HG03108 (cell line): ENCODE results near the gene TLCD1.
"Not testable (repeated sequence)": the region's sequence is repeated elsewhere in the genome, so short reads cannot be mapped to it uniquely, and the experiment has no call there.

Experiments used
- ATAC-seq: cut with Tn5 transposase; IDR thresholded peaks from one replicate; pipeline ENCODE4 v1.9.1; 2021; ENCODE audit warnings: moderate library complexity; ENCODE audit not compliant: unreplicated experiment

Gene TLCD1

DNA sequence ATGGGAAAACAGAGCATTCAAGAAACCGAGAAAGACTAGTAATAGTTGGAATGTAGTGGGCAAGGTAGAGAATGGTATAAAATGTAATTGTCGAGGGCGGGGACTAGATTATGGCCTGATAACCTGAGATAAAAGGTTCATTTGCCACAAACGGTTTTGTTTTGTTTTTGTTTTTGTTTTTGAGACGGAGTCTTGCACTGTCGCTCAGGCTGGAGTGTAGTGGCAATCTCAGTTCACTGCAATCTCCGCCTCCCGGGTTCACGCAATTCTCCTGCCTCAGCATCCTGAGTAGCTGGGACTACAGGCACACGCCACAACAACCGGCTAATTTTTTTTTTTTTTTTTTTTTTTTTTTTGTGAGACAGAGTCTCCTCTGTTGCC, 3.9 kb upstream of the TLCD1 start:
- no peak for ATAC-seq

DNA sequence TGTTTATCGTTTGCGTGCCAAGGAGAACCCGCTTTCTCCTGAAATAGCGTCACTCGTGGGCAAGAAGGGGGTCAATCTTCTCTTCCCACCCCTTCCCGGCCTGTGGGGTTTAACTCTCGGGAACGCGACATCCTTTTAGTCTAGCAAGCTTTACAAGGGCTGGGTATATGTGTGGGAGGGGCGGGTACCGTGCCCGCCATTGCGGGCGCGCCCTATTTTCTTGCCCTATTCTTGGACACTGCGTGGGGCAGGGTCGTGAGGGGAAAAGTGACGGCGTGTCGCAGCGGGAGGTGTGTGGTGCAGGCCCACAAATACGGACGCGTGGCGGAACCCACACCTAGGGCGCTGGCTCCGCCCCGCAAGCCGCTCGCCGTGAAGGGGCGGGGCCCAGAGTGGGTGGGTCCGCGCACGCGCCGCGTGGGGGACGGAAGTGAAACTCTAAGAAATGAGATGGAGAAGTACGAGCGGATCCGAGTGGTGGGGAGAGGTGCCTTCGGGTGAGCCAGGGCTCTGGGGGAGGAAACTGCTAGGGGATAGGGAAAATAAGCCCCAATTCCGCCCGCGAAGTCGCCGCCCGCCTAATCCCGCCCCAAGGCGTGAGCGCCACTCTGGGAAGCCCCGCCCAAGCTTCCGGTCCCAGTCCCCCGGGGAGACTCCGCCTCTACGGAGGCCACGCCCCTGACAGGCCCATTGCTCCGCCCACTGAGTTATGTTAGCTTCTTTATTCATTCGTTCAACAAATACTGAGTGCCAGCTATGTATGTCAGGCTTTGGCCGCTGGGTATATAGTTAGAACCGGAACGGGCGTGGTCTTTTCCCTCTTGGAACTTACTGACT, 2.5 kb upstream of the TLCD1 start, which contains the start of gene NEK8:
Gene NEK8, plus strand, starts transcription at position 425 of the 837 bp plus-strand sequence. Its CDS starts 26 bp downstream, at position 451.
- ATAC-seq, result peak; percentile 32

DNA sequence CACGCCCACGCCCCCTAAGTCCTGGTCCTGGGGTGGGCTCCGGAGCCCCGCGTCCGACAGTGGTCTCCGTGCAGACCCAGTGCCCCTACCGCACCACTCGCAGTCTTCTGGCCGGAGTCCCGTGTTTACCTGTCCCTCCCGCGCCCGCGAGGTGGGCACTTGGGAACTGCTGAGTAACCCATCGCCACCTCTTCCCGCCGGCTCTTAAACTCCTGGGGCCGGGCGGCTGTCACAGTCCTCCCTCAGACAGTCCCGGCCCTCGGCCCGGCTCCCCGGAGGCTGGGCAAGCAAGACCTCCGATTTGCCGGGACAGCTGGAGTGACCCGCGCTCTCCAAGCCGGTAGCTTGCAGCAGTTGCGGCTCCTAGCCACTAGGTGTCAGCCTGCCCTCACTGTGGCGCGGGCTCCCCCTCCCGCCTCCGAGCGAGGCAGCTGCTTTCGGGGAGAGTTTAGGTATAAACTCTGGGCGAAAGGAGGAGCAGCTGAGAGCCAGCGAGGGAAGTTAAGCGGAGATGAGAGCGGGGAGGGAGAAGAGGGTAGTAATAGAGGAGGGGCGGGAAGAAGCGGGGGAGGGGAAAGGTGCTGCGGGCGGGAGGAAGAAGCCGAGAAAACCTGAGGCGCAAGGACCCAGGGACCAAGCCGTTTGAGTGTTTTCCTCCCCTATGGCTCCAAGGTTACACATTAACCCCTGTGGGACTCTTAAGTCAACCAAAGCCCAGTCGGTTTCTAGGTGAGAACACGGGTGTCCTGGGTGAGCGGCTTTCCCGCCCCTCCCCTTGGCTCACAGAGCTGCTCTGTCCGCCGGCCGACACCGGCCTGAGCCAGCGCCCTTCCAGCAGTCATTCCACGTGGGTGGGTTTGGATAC, 826 bp upstream of the TLCD1 start:
- ATAC-seq, result peak; percentile 33

DNA sequence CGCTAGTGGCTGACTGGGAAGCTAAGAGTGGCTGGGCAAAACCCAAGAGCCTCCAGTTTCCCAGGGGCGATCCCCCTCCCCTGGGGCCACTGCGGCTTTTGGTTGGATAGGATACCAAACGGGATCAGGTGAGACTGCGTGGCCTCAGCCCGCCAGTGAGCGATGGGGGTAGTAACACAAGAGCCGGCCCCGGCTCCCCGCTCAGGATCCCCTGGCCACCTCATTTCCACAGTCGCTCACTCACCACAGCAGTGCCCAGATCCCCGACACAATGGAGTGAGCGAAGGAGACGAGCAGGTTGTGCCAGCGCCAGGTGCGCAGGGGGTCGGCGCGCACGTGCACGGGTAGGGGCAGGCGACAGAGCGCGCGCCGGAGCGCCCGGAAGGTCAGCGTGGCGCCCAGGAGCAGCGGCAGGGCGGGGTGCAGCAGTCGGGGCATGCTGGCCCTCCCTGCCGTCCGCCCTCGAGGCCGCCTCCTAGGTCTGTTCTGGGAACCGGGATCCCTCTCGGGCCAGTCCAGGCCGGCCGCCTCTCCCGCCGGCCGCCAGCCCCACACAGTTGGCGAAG, 290 bp downstream of the TLCD1 start:
- no peak for ATAC-seq

DNA sequence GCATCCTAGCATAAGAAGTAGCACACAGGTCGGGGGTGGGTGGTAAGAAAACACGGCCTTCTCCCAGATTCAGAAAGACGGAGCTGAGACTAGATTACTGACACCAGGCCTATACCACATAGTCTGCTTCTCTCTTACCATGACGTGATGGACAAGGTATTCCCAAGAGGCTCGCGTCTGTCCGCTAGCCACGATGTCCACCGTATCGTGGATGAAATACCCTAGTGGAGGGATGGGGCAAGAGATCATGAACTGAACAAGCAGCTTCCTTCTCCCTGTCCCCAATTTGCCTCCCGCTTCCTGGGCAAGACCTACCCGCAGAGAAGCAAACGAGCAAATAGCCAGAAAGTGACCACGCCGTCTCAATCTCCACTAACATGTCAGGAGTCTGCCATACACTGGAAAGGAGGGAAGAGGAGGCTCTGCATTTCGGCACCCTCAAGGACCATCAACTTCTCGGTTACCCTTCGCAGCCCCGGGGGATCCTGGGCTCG, 820 bp downstream of the TLCD1 start:
- ATAC-seq, result no peak

DNA sequence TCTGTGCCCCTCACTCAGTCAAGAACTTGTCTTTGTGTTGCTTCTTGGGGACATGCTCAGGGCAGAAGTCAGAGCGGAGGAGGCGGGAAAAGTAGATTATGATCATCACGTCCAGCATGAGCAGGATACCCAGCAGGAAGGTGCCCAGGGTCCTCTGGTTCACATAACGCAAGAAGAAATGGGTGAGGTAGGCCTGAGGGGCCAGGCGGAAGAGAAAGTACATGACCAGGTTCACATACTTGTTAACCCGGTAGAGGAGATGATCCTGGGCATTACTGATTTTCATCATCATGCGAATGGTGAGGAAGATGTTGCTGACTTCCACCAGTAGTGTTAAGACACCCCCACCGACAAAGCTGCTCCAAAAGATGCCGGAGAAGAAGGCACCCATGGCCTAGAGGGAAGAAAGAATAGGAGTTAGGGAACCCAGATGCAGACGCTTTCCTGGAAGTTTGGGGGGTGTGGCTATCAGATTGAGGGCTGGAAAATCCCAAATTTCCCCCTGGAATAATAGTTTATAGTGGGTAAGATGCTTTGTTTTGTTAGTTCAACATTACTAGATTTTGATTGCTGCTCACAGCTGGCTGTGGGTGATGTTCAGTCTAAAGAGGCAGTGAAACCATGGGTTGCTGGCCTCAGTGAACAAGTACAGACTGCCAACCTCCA, 1.4 kb downstream of the TLCD1 start:
- ATAC-seq, result no peak

DNA sequence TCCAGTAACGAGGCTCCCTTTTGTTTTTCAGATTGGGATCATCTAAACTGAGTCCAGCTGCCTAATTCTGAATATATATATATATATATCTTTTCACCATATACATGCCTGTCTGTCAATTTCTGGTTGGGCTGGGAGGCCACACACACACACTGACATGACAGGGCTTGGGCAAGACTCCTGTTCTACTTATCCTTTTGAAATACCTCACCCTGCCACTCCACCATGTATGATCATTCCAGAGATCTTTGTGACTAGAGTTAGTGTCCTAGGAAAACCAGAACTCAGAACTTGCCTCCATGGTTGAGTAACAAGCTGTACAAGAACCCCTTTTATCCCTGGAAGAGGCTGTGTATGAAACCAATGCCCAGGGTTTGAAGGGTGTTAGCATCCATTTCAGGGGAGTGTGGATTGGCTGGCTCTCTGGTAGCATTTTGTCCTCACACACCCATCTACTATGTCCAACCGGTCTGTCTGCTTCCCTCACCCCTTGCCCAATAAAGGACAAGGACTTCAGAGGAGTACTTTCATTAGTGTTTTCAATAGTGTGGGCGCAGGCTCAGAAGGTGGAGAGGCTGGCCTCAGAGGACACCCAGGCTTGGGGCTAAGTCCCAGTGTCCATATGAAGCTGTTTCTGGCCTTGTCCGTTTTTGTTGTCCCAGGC, 2.1 kb downstream of the TLCD1 start:
- not testable (repeated sequence) for ATAC-seq

DNA sequence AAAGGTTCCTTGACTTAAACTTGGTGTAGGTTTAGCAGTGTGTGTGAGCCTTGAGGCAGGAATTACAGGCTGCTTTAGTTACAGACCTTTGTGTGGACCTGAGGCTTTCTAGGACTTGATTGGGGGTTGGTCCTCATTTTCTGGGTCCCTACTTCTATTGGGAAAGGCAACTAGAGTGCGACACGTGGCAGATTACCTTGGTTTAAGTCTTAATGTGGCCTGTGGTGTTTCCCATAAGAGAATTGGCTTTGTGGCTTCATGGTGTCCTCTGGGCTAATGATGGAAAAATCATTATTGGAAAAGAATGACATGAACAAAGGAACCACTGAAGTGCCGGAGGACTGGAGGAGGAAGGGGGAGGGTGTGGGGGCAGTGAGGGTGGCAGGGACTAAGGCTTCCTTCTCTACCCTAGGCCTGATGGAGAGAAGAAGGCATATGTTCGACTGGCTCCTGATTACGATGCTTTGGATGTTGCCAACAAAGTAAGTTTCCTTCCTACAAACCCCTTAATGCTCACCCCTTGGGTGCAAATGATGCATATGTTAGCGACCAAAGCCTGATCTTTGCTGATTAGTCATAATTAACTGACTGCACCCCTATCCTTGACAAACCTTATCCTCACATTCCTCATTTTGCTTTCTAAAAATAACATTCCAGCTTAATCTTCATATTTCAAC, 2.7 kb downstream of the TLCD1 start:
- no peak for ATAC-seq

DNA sequence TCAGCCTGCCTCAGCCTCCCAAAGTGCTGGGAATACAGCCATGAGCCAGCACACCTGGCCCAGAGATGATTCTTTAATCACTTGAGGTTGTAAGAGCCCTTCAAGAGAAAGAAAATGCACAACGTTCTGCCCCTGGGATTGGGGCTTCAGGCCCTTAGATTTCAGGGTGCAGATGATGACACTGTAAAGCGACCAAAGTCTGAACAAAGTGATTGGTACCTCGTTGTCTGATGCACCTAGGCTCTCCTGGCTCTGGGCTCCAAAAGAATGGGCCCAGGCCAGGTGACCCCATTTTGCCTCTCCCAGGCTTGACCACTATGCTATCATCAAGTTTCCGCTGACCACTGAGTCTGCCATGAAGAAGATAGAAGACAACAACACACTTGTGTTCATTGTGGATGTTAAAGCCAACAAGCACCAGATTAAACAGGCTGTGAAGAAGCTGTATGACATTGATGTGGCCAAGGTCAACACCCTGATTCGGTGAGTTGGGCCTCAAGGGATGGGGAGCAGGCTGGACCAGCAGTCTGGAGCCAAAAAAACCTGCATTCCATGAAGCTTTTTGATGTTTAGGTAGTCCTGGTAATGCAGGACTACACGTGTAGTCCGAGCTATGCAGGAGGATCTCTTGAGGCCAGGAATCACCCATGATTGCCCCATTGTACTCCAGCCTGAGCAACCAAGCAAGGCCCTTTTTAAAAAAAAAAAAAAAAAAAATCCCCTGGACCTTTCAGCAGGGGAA, 3.4 kb downstream of the TLCD1 start:
- no peak for ATAC-seq

DNA sequence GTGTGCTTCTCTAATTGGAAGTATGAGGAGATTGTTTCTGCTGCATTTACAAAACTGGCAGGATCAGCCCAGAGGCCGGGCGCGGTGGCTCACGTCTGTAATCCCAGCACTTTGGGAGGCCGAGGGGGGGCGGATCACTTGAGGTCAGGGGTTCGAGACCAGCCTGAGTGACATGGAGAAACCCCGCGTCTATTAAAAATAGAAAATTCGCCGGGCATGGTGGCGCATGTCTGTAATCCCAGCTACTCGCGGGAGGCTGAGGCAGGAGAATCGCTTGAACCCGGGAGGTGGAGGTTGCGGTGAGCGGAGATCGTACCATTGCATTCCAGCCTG, 5.1 kb downstream of the TLCD1 start:
- ATAC-seq, result not testable (repeated sequence)

DNA sequence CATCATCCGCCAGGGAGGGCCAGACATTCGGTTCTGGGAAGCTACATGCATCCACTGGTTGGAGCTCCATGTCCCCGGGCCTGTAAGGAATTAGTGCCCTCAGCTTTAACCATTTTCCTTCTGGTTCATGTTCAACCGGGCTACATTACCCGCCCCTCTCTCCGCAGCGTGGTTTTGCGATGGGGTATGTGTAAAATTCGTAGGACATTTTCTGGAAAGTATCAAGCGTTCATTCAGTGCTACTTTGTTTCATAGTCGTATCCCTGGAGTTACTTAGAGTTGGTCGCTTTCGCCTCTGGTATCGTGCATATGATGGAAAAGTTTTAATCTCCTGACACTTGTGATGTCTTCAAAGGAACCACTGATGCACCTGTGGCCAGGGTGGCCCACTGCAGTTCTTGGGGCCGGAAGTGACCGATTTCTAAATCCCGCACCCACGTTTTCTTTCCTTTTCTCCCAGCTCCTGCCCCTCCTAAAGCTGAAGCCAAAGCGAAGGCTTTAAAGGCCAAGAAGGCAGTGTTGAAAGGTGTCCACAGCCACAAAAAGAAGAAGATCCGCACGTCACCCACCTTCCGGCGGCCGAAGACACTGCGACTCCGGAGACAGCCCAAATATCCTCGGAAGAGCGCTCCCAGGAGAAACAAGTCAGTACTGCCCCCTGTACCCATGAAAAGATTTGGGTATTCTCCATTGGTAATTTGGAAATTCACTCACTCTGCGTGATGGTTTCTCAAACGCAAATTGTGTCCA, 5.6 kb downstream of the TLCD1 start:
- no peak for ATAC-seq

DNA sequence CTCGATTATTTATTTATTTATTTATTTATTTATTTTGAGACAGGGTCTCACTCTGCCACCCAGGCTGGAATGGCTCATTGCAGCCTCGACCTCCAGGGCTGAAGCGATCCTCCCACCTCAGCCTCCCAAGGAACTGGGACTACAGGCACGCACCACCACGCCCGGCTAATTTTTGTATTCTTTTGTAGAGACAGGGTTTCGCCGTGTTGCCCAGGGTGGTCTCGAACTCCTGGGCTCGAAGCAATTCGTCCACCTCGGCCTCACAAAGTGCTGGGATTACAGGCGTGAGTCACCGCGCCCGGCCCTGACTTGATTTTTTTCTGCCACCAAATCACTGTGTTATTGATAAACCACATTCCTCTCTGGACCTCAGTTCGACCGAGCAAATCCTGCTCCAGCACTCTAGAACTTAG, 7.0 kb downstream of the TLCD1 start:
- ATAC-seq, result no peak

DNA sequence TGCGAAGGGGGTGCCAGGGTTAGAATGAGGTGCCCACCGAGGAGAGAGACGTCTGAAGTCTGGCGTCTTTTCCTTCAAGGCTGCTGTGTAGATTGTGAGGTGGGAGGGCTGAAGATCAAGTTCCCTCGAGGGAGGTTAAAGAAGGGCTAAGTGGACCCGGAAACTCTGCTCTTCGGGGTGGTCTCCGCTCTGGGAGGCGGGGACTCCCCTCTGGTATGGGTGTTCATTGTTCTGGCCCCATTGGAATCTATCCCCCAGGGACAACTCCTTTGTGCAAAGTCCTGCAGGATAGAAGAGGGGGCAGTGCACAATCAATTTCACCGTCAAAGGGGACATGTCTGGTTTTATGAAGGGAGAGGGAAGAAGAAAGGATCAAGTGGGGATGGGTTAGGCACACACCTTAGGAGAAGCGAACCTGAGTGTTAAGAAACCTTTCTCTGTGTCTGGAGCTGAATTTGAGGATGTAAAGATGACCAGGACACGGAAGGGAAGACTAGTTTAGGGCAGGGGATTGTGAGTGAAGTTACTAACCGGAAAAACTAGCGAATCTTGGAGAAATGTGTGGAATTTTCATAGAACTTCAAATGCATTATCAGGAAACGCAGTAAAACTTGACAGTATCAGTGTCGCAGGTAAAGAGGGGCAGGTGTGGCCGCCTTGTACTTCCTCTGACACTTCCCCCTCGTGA, 7.6 kb downstream of the TLCD1 start:
- no peak for ATAC-seq

DNA sequence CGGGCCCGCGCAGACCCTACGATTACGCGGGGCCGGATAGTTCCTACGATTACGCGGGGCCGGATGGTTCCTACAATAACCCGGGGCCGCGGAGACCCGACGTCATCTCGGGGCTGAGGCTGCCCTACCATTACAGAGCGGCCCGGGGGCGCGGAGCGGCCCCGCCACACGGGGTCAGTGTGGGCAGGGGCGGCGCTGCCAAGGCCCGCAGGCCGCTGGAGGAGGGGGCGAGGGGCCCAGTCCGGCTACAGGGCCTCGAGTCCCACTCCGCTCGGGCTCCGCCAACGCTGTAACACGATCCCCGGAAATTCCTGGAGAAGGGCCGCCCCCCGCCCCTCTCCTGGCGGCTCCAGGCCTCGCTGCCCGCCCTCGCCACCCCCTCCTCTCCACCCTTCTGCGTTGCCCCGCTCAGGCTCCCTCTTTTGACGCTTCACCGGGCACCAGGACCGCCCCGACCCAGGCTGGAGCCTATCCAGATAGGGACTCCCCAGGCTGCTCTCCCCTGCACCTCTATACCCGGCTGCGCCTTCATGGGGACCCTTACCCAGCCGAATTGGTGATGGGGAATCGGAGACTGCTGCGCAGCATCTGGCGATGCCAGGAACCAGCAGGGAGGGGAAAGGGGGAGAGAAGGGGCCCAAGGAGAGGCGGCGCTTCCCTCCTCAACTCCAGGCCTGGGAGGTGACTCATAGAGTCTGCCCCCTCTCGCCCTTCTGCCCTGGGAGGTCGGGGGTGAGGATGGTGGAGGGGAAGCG, 8.3 kb downstream of the TLCD1 start, which contains the start of gene RAB34:
Gene RAB34, minus strand, starts transcription at position 291 of the 755 bp plus-strand sequence. CDS start 602 bp downstream, outside the sequence.
- no peak for ATAC-seq

DNA sequence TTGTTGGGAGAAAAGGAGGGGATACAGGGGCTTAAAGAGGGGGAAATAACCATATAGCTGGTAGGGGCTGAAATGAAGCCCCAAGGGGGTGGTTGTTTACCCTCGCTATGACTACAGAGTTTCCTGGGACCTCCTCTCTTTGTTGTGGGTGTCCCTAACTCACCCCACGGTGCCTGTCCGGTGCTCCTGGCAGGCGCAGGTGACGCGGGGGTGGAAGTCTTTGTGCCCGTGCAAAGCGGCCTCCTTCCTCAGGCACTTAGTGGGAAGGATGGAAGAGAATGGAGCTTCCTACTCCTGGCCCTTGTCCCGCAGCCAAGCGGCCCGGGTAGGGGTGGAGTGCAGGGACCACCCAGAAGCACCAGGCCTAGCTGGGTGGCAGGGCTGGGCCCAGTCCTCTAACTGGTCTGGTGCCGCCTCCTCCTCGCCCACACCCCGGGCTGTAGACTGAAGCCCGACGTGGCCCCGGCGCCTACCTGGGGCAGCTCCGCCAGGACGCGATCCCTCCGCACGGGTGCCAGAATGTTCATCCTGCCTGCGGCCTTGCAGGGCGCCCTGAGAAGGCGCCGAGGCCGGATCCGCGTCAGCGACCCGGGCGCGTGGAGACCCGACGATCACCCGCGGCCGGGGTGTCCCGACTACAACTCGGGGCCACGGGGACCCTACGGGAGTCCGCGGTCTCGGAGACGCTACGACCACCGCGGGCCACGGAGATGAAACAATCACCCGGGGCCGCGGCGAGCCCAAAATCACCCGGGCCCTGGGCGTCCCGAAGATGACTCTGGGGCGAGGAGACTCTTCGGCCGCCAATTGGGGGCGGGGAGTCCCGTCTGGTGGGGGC, 9.1 kb downstream of the TLCD1 start:
- no peak for ATAC-seq

DNA sequence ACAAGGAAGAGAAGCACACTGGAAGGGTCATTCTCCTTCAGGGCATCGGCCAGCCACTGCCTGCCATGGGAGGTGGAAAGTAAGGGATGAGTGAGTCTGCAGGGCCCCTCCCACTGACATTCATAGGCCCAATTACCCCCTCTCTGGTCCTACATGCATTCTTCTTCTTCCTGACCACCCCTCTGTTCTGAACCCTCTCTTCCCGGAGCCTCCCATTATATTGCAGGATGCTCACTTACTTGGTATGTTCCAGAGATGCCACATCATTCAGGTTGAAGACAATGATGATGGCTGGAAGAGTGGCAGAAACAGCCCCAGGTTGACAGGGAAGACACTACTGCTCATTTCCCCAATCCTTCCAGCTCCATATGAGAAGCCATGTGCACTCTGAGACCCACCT, 10.8 kb downstream of the TLCD1 start:
- no peak for ATAC-seq
